Measurements from ENCODE around the gene TNFAIP8L3. TPM values are rescaled to one million over a fixed set of nuclear protein-coding genes. Genes with fewer than 3 reads are reported as not detected.

The TNFAIP8L3 gene
- total RNA-seq, 1 experiment from 2014 or later, result not detected

DNA sequence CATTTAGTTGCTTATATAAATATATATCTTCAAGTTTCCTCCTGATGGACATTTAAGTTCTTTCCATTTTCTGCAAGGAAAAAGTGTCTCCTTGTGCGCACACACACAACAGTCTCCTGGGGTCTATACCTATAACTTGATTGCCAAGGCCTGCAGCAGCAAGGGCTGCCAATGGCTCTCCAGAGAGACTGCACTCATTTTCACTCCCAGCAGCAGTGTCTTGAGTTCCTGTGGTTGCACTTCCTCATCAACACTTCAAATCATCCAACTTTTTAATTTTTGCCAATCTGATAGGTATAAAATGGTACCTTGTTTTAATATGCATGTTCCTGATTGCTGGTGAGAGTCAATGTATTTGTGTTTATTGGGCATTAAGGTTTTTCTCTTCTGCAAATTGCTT lies 23.1 kb downstream of the TNFAIP8L3 start:
- Histone ChIP-seq H3K9me3 (no peaks in the 10 kb centered on the region), H3K4me1 (no peaks in the 10 kb centered on the region), H3K36me3 (ENCODE audit: control insufficient read depth, insufficient read depth, low read length) (no peaks in the 10 kb centered on the region), H3K4me3 (ENCODE audit: low read depth, low read length) (no peak overlapping the region), H3K27me3 (replicated peaks; ENCODE audit: control insufficient read depth, insufficient read depth, low read length) (no peaks in the 10 kb centered on the region)
- TF ChIP-seq, protein P1, sequence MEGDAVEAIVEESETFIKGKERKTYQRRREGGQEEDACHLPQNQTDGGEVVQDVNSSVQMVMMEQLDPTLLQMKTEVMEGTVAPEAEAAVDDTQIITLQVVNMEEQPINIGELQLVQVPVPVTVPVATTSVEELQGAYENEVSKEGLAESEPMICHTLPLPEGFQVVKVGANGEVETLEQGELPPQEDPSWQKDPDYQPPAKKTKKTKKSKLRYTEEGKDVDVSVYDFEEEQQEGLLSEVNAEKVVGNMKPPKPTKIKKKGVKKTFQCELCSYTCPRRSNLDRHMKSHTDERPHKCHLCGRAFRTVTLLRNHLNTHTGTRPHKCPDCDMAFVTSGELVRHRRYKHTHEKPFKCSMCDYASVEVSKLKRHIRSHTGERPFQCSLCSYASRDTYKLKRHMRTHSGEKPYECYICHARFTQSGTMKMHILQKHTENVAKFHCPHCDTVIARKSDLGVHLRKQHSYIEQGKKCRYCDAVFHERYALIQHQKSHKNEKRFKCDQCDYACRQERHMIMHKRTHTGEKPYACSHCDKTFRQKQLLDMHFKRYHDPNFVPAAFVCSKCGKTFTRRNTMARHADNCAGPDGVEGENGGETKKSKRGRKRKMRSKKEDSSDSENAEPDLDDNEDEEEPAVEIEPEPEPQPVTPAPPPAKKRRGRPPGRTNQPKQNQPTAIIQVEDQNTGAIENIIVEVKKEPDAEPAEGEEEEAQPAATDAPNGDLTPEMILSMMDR (IDR thresholded peaks at IDR 0.05; ENCODE audit: insufficient read depth in 1 of 2, low read depth in 1 of 2, low read length in 1 of 2, severe bottlenecking in 1 of 2, unreplicated experiment in 1 of 2), result no peak
- no peak overlapping the region for H3K27ac Mint-ChIP-seq (ENCODE audit: unreplicated experiment)
- H3K4me3 Mint-ChIP-seq (ENCODE audit: unreplicated experiment), result no peak overlapping the region
- no peak for DNase-seq
- intact Hi-C loops (cut with micrococcal nuclease; ENCODE audit: unreplicated experiment), result no loop called here
- BruUV-seq (replicated peaks), result no TSS peak
- no peaks in the 10 kb centered on the region for H3K27me3 Mint-ChIP-seq (ENCODE audit: insufficient read depth, unreplicated experiment)
- ChIA-PET POLR2A (no interaction called here), CTCF (no interaction called here)
- H3K36me3 Mint-ChIP-seq (ENCODE audit: insufficient read depth, unreplicated experiment), result no peaks in the 10 kb centered on the region
- no peaks in the 10 kb centered on the region for H3K9me3 Mint-ChIP-seq (ENCODE audit: unreplicated experiment)
- no peaks in the 10 kb centered on the region for H3K4me1 Mint-ChIP-seq (ENCODE audit: low read depth, unreplicated experiment)

DNA sequence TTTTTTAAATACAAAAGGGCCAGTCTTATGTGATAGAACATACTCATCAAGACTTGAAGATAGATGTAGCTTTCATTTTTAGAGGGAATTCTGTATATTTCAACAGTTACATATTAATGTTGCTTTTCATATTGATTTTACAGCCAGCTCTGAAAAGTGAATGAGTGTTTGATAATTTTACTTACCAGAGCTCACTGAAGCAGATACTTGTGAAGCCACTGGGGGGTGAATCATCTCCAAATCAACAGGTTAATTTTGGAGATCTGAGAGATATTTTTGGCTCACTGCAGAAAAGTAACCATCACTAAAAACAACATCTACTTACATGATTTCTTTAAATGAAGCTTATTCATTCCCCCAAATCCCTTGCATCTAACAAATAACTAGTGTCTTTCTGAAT lies 24.7 kb downstream of the TNFAIP8L3 start:
- ChIA-PET CTCF (no interaction called here), POLR2A (interaction anchor here (0.5 kb wide), 1 partner anchor 156 kb away, joined by 8 read pairs; no protein-coding TSS in a partner anchor)
- Mint-ChIP-seq H3K27ac (ENCODE audit: unreplicated experiment) (no peak overlapping the region), H3K9me3 (ENCODE audit: unreplicated experiment) (no peaks in the 10 kb centered on the region), H3K4me1 (ENCODE audit: low read depth, unreplicated experiment) (no peaks in the 10 kb centered on the region), H3K36me3 (ENCODE audit: insufficient read depth, unreplicated experiment) (no peaks in the 10 kb centered on the region), H3K27me3 (ENCODE audit: insufficient read depth, unreplicated experiment) (no peaks in the 10 kb centered on the region), H3K4me3 (ENCODE audit: unreplicated experiment) (no peak overlapping the region)
- no peak overlapping the region for H3K4me3 ChIP-seq (ENCODE audit: low read depth, low read length)
- TF ChIP-seq, protein P1 (IDR thresholded peaks at IDR 0.05; ENCODE audit: insufficient read depth in 1 of 2, low read depth in 1 of 2, low read length in 1 of 2, severe bottlenecking in 1 of 2, unreplicated experiment in 1 of 2), result no peak
- no peak for DNase-seq
- H3K36me3 ChIP-seq (ENCODE audit: control insufficient read depth, insufficient read depth, low read length), result no peaks in the 10 kb centered on the region
- intact Hi-C loops (cut with micrococcal nuclease; ENCODE audit: unreplicated experiment), result no loop called here
- no peaks in the 10 kb centered on the region for H3K27me3 ChIP-seq (replicated peaks; ENCODE audit: control insufficient read depth, insufficient read depth, low read length)
- no peaks in the 10 kb centered on the region for H3K9me3 ChIP-seq
- no TSS peak for BruUV-seq (replicated peaks)
- H3K4me1 ChIP-seq, result no peaks in the 10 kb centered on the region

DNA sequence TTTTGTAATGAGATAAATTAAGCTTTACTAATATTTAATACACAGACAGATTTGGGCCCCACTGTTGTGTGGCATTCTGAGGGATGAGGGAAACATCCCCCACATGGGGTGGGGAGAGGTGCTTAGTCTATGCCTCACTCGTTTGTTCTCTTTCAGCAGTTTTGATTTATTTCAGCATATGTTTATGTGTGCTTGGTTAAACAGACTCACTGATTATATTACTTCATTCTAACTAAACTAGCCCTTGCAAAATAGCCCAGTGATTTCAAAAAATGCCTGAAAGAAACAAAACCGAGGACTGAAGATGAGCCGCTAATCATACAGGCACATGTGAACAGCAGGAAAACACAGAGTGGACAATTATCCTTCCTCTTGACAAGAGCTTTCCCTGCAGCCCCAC lies 27.2 kb downstream of the TNFAIP8L3 start:
- TF ChIP-seq, protein P1 (IDR thresholded peaks at IDR 0.05; ENCODE audit: insufficient read depth in 1 of 2, low read depth in 1 of 2, low read length in 1 of 2, severe bottlenecking in 1 of 2, unreplicated experiment in 1 of 2), result no peak
- no peaks in the 10 kb centered on the region for H3K27me3 Mint-ChIP-seq (ENCODE audit: insufficient read depth, unreplicated experiment)
- H3K9me3 Mint-ChIP-seq (ENCODE audit: unreplicated experiment), result no peaks in the 10 kb centered on the region
- intact Hi-C loops (cut with micrococcal nuclease; ENCODE audit: unreplicated experiment), result no loop called here
- Histone ChIP-seq H3K27me3 (replicated peaks; ENCODE audit: control insufficient read depth, insufficient read depth, low read length) (no peaks in the 10 kb centered on the region), H3K36me3 (ENCODE audit: control insufficient read depth, insufficient read depth, low read length) (no peaks in the 10 kb centered on the region), H3K4me3 (ENCODE audit: low read depth, low read length) (no peak overlapping the region), H3K4me1 (no peaks in the 10 kb centered on the region), H3K9me3 (no peaks in the 10 kb centered on the region)
- CTCF ChIA-PET, result no interaction called here
- POLR2A ChIA-PET, result no interaction called here
- H3K36me3 Mint-ChIP-seq (ENCODE audit: insufficient read depth, unreplicated experiment), result no peaks in the 10 kb centered on the region
- DNase-seq, result no peak
- H3K4me3 Mint-ChIP-seq (ENCODE audit: unreplicated experiment), result no peak overlapping the region
- H3K4me1 Mint-ChIP-seq (ENCODE audit: low read depth, unreplicated experiment), result no peaks in the 10 kb centered on the region
- no TSS peak for BruUV-seq (replicated peaks)
- no peak overlapping the region for H3K27ac Mint-ChIP-seq (ENCODE audit: unreplicated experiment)

Measured in Caco-2 (cell line).